ENCODE data around the gene DUSP2.

Gene DUSP2

DNA sequence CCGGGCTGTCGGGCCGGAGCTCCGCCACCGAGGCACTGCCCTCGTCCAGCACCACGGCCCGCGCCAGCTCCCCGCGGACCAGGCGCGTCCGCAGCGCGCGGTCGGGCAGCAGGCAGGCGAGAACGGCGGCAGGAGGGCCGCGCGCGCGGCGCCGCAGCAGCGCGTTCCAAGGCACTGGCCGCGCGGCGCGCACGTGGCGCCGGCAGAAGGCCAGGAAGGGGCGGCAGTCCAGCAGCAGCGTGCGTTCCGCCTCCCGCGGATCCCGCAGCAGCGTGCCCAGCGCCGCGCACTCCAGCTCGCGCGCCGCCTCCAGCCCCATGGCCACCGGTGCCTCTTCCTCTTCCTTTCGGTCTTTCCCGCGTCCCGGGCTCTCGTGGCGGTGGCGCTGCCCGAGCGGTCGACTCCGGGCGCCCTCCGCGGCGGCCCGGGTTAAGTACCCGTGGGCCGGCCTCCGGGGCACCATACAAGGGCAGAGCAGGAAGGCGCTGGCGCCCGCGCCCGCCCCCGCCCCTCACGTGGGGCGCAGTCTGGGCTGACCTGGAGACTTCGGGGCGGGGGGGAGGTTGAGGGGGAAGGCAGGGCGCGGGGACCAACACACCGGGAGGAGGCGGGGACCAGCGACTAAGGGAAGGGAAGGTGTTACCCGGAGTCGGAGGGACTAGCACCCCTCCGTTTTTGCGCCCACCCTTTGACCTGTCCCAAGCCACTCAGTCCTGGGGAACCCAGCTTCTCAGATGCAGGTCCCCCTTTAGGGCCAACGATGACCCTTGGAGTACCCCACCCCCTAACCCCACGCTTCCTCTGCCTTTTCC lies at the start of gene DUSP2:
Gene DUSP2, minus strand, starts transcription at position 405 of the 812 bp plus-strand sequence. Its CDS starts 86 bp downstream, at position 319.
- in situ Hi-C loops (cut with MboI; ENCODE audit: low sequenced_read_pairs), result no loop called here

GRCh38 chr2:96191937-96192670 lies 46.9 kb upstream of the DUSP2 start:
- in situ Hi-C loops (cut with MboI; ENCODE audit: low sequenced_read_pairs), result no loop called here

GRCh38 chr2:96188821-96189526 lies 43.7 kb upstream of the DUSP2 start:
- in situ Hi-C loops (cut with MboI; ENCODE audit: low sequenced_read_pairs), result no loop called here

- in situ Hi-C loops (cut with MboI; ENCODE audit: low sequenced_read_pairs), result no loop called here
Measured at GRCh38 chr2:96186562-96186961, 41.3 kb upstream of the DUSP2 start.

GRCh38 chr2:96185516-96185915 lies 40.3 kb upstream of the DUSP2 start:
- in situ Hi-C loops (cut with MboI; ENCODE audit: low sequenced_read_pairs), result no loop called here

- in situ Hi-C loops (cut with MboI; ENCODE audit: low sequenced_read_pairs), result no loop called here
Measured at GRCh38 chr2:96184989-96185388, 39.7 kb upstream of the DUSP2 start.

DNA sequence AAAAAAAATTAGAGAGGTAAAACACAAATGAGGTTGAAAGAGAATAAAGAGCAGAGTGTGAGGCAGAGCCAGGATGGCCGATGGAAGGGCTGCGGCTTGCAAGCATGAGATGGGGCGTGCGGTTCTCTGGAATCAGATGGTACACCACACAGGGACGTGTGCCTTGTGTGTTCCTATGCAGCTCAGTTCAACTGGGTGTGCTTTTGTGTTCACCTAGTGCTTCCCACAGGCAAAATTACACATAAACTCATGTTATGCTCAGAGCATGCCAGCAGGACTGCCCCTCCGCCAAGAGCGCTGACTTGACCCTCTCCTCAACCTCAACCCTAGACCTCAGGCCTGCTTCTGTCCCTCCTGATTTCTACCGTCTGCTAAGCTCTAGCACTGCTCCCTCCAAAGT lies 38.9 kb upstream of the DUSP2 start:
- in situ Hi-C loops (cut with MboI; ENCODE audit: low sequenced_read_pairs), result no loop called here

GRCh38 chr2:96181529-96181928 lies 36.3 kb upstream of the DUSP2 start:
- in situ Hi-C loops (cut with MboI; ENCODE audit: low sequenced_read_pairs), result no loop called here

GRCh38 chr2:96180521-96180920 lies 35.3 kb upstream of the DUSP2 start:
- in situ Hi-C loops (cut with MboI; ENCODE audit: low sequenced_read_pairs), result no loop called here

GRCh38 chr2:96180002-96180401 lies 34.8 kb upstream of the DUSP2 start:
- in situ Hi-C loops (cut with MboI; ENCODE audit: low sequenced_read_pairs), result no loop called here

DNA sequence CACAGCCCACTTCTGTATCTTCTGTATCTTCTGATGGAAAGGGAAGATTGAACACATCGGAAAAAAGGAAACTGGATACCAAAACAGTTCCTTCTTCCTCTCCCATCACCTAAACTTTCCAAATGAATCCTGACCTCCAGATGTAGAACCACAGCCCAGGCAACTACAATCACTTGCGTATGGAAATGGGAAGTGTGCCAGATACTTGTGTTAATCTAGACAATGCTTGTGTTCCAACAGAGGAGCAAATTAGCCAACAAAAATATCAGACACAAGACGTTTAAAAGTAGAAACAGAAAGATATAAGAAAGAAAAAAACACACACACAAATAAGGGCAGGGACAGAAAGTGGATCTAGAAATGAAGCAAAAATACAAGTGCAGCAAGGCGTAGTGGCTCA lies 31.4 kb upstream of the DUSP2 start:
- in situ Hi-C loops (cut with MboI; ENCODE audit: low sequenced_read_pairs), result no loop called here

GRCh38 chr2:96175951-96176350 lies 30.7 kb upstream of the DUSP2 start:
- in situ Hi-C loops (cut with MboI; ENCODE audit: low sequenced_read_pairs), result no loop called here

- in situ Hi-C loops (cut with MboI; ENCODE audit: low sequenced_read_pairs), result no loop called here
Measured at GRCh38 chr2:96174251-96175144, 29.3 kb upstream of the DUSP2 start.

DNA sequence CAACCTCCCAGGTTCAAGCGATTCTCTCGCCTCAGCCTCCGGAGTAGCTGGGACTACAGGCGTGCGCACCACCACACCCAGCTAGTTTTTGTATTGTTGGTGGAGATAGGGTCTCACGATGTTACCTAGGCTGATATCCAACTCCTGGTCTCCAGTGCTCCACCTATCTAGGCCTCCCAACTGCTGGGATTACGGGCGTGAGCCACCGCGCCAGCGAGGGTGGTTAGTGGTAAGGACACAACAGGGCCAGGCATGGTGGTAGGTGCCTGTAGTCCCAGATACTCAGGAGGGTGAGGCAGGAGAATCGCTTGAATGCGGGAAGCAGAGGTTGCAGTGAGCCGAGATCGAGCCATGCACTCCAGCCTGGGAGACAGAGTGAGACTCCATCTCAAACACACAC lies 26.6 kb upstream of the DUSP2 start:
- in situ Hi-C loops (cut with MboI; ENCODE audit: low sequenced_read_pairs), result no loop called here

- in situ Hi-C loops (cut with MboI; ENCODE audit: low sequenced_read_pairs), result no loop called here
Measured at GRCh38 chr2:96170626-96171025, 25.4 kb upstream of the DUSP2 start.

- in situ Hi-C loops (cut with MboI; ENCODE audit: low sequenced_read_pairs), result no loop called here
Measured at GRCh38 chr2:96169868-96170507, 24.7 kb upstream of the DUSP2 start.

DNA sequence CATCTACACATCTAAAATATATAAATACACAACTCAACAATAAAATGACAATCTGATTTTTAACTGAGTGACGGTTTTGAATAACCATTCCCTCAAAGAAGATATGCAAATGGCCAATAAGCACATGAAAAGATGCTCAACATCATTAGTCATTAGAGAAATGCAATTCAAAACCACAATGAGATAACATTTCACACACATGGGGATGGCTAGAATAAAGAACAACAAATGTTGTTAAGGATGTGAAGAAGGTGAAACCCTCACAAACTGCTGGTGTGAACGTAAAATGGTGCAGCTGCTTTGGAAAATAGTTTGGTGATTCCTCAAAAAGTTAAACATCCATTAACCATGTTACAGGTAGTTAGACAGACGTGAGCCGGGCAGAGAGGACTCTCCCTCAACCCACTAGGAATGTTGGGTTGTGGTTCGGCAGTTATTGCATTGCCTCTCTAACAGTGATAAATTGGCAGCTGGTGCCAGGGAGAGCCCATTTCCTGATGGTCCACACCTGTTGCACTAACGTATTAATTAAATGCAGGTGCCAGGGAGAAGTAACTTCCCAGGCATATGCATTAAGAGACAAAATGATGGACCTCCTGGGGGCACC lies 22.3 kb upstream of the DUSP2 start:
- in situ Hi-C loops (cut with MboI; ENCODE audit: low sequenced_read_pairs), result no loop called here

DNA sequence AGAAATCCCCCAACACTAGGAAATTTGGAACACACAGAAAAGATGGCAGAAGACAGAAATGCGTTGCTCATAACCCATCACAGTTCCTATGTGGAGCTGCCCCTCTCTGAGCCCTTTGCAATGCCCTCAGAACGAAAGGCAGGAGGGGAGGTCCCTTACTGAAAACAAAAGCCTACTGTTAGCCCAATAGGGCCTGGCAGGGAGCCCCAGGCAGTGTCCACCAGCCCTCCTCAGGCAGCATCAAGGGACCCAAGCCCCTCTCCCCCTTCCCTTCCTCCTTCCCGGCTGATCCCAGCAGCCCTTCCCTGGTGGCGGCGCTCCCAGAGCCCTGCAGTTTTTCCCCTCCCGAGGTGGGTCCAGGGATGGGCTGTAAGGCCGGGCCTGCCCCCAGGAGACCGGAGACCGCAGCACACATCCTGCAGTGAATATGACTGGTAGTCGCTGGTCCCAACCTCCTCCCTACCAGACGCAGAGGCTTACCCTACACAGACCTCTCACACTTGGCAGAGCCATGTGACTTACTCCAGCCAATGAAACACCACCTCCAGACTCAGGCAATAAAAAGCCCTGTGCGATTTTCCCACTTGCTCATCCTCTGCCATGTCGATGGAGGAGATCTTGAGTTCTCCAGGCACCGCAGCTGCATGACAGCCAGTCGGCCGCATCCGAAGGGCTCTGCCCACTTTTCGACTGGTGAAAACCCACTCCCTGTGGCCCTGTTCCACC lies 19.4 kb upstream of the DUSP2 start:
- in situ Hi-C loops (cut with MboI; ENCODE audit: low sequenced_read_pairs), result no loop called here

DNA sequence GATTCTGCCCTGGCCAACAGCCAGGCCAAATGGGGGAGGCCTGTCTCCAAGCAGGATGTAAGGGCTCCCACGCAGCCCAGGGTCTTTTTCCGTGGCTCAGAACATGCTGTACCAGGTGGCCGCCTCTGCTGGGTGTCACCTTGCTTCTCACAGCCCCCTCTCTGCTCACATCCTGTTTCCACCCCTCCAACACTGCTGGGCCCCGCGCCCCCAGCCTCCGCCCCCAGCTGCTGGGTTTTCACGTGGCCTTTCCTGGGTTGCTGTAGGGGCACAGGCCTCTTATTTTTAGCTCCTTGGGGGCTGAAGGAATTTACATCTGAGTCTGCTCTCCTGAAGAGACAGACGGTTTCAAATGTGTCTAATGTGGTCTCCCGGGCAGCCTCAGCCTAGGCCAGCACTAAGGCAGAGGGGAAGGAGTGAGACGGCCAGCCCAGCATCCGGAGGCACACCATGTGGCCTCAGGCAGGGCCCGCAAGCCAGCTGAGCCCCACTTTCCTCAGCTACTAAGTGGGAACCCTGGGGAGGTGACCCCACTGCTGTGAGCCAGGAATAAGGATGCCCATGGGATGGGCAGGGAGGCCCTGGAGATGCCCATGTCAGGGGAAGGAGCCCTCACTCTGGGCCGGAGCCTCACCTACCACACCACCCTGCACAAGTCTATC lies 18.7 kb upstream of the DUSP2 start:
- in situ Hi-C loops (cut with MboI; ENCODE audit: low sequenced_read_pairs), result no loop called here
